HEK293 (cell line): ENCODE results near the gene NR4A3.

ENCODE experiments used
- SP2 ChIP-seq: fragments of 450-650 bp; formaldehyde crosslinking; IDR thresholded peaks from 2 replicates; pipeline ENCODE4 v1.5.1; 2016; ENCODE audit warnings: missing biosample characterization, missing genetic modification characterization
- TF ChIP-seq, protein P1 (sequence below): fragments of 450-650 bp; formaldehyde crosslinking; IDR thresholded peaks from 2 replicates; pipeline ENCODE4 v1.5.1; 2016; ENCODE audit warnings: missing biosample characterization, missing genetic modification characterization

DNA sequence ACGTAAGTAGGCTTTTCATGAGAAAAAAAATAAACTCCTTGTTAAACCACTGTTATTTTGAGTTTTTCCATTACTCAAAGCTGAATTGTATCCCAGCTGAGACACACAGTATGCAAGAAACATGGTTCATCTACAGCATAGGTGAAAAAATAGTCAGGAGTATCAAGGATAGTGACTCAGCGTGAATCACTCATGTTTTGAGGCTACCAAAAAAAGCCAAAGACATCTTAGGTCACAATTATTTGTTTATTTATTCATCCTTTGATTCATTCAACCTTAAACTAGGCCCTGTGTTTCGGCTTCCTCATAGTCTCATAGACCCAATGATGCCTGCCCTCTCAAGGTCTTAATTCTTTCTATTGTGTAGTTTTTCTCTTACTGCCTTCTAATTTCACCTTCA, 51.8 kb downstream of the NR4A3 start:
- TF ChIP-seq, protein P1, sequence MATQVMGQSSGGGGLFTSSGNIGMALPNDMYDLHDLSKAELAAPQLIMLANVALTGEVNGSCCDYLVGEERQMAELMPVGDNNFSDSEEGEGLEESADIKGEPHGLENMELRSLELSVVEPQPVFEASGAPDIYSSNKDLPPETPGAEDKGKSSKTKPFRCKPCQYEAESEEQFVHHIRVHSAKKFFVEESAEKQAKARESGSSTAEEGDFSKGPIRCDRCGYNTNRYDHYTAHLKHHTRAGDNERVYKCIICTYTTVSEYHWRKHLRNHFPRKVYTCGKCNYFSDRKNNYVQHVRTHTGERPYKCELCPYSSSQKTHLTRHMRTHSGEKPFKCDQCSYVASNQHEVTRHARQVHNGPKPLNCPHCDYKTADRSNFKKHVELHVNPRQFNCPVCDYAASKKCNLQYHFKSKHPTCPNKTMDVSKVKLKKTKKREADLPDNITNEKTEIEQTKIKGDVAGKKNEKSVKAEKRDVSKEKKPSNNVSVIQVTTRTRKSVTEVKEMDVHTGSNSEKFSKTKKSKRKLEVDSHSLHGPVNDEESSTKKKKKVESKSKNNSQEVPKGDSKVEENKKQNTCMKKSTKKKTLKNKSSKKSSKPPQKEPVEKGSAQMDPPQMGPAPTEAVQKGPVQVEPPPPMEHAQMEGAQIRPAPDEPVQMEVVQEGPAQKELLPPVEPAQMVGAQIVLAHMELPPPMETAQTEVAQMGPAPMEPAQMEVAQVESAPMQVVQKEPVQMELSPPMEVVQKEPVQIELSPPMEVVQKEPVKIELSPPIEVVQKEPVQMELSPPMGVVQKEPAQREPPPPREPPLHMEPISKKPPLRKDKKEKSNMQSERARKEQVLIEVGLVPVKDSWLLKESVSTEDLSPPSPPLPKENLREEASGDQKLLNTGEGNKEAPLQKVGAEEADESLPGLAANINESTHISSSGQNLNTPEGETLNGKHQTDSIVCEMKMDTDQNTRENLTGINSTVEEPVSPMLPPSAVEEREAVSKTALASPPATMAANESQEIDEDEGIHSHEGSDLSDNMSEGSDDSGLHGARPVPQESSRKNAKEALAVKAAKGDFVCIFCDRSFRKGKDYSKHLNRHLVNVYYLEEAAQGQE (tag by site-specific recombination), result no peak
- TF ChIP-seq SP2 (tag by site-specific recombination), result no peak
